SK-N-SH treated with all-trans-retinoic acid at 6 μM for 48 hours (cell line): ENCODE data around the gene CROCC2.

ENCODE experiments used
- CREB5 ChIP-seq: fragments of 250-450 bp; sonication (Bioruptor Pico); IDR thresholded peaks from 2 replicates; pipeline ENCODE4 v1.5.1; 2020; ENCODE audit warnings: low read depth, mild to moderate bottlenecking, moderate library complexity
- GLIS3 ChIP-seq: fragments of 250-450 bp; sonication (Bioruptor Pico); IDR thresholded peaks from 2 replicates; pipeline ENCODE4 v1.5.0; 2020; ENCODE audit warnings: mild to moderate bottlenecking, moderate library complexity
- ISL1 ChIP-seq: fragments of 250-450 bp; sonication (Bioruptor Pico); IDR thresholded peaks from 2 replicates; pipeline ENCODE4 v2.1.2; 2022; ENCODE audit warnings: mild to moderate bottlenecking, moderate library complexity
- PATZ1 ChIP-seq: fragments of 250-450 bp; sonication (Bioruptor Pico); IDR thresholded peaks from 2 replicates; pipeline ENCODE4 v1.8.0; 2020; ENCODE audit warnings: mild to moderate bottlenecking, moderate library complexity, borderline replicate concordance
- POU6F1 ChIP-seq: fragments of 250-450 bp; sonication (Bioruptor Pico); IDR thresholded peaks from 2 replicates; pipeline ENCODE4 v1.8.0; 2021; ENCODE audit warnings: low read depth, mild to moderate bottlenecking, moderate library complexity, borderline replicate concordance
- RARB ChIP-seq: fragments of 250-450 bp; sonication (Bioruptor Pico); IDR thresholded peaks from 2 replicates; pipeline ENCODE4 v1.8.0; 2021; ENCODE audit warnings: mild to moderate bottlenecking, moderate library complexity
- ZC3H10 ChIP-seq: fragments of 250-450 bp; sonication (Bioruptor Pico); IDR thresholded peaks from 2 replicates; pipeline ENCODE4 v1.5.1; 2021; ENCODE audit warnings: mild to moderate bottlenecking, moderate library complexity
- ZFP30 ChIP-seq: fragments of 450-650 bp; formaldehyde crosslinking; IDR thresholded peaks from 2 replicates; pipeline ENCODE4 v1.5.0; 2022; ENCODE audit warnings: mild to moderate bottlenecking, moderate library complexity

- TF ChIP-seq CREB5 (CRISPR knock-in tag) (no peak), GLIS3 (CRISPR knock-in tag) (no peak), ZFP30 (no peak), RARB (CRISPR knock-in tag) (no peak), PATZ1 (CRISPR knock-in tag) (no peak), POU6F1 (CRISPR knock-in tag) (no peak), ZC3H10 (CRISPR knock-in tag) (no peak), ISL1 (CRISPR knock-in tag) (no peak)
These were observed 58.0 kb downstream of the CROCC2 start for GRCh38 chr2:240963868-240964703.
